Activated CD8-positive, alpha-beta memory T cell treated with anti-CD3 and anti-CD28 coated beads, Interleukin-2, amount 10 ng/mL, durations not matched to agents 7 days and 5 days (primary cell): ENCODE measurements around the gene INF2. TPM values are rescaled to one million over a fixed set of nuclear protein-coding genes. Genes with fewer than 3 reads are reported as not detected.

ENCODE experiments used
- microRNA-seq: library from miRNA; unstranded; fragments of <30 nt; microRNA quantifications from one replicate; pipeline ENCODE4 v1.2.0, GENCODE V29; 2022
- total RNA-seq, 2 experiments: library from RNA; stranded (reverse); gene quantifications; one replicate each; pipeline ENCODE4 v1.2.3, GENCODE V29; 2021

INF2 gene
- total RNA-seq, 2 experiments from 2014 or later: 59.9 to 63.6 TPM

Small RNA genes within 50 kb of the gene (microRNA-seq; reads per million reads assigned to microRNA genes)
- not detected for gene MIR4710

Other genes with a start within 250 kb of the INF2 start
- not detected for gene C14orf180, start 109.9 kb upstream of the INF2 start, total RNA-seq
- not detected for gene TMEM179, start 84.8 kb upstream of the INF2 start, total RNA-seq
- 1 to 10 TPM; 2.5 to 3.5 TPM for gene ADSS1, start 34.6 kb downstream of the INF2 start, total RNA-seq
- 100 to 1,000 TPM; 127 to 140 TPM for gene SIVA1, start 63.5 kb downstream of the INF2 start, total RNA-seq
- 100 to 1,000 TPM; 178 to 202 TPM for gene AKT1, start 106.1 kb downstream of the INF2 start, total RNA-seq
- gene ZBTB42, start 111.5 kb downstream of the INF2 start, total RNA-seq: 1 to 10 TPM; 4.9 to 5.5 TPM
- gene CEP170B, start 175.7 kb downstream of the INF2 start, total RNA-seq: 1 to 10 TPM; 4.6 to 8.5 TPM
- not detected for gene PLD4, start 235.3 kb downstream of the INF2 start, total RNA-seq